ENCODE results near the gene CACNA1S.

The CACNA1S gene

DNA sequence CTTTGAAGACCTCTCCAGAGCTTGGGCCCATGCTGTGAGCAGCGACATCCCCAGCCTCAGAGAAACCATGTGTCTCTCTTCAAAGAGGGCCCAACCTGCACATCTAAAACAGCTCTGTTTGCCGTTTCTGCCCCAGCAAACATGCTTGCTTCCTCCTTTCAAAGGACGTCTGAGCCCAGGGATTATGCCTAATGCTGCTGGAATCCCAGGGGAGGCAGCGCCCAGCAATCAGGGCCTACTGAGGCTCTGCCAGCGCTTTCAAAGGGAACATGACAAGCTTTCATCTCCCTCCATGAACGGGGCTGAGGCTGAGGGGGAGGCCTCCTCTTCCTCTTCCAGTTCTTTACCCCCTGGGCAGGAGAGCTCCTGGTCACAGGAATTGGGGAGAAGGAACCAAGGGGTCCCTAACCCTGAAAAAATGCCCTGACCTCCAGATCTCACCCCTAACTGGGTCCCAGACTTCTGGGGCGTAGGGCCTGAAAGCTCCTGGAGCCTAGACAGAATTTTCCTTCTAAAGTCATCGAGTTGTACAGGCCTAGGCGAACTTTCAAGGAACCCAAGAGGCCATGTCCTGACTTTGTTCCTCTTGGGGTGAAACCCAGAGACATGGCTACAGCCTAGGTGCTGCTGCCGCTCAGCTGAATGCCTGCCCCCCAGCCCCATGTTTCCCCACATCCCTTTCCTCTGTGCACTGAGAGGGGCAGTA lies 28.2 kb upstream of the CACNA1S start:
- DNase-seq = no peak

DNA sequence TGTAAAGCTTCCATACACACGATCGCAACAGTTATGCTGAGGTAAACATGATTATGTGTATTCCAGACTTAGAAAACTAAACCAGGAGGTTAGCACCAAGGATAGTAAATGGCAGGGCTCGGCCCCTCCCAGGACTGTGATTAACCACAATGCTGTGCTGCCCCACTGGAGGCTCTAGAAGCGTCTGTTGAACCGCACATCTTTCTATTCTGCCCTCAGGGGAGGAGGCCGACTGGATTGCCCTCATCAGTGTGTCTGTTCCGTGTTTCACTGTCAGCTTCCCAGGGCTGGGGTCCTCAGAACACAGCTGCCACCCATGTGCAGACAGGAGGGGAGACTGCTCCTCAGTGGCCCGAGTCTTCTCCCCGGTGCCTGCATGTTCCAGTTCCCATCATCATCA lies 27.5 kb upstream of the CACNA1S start:
- DNase-seq = no peak

DNA sequence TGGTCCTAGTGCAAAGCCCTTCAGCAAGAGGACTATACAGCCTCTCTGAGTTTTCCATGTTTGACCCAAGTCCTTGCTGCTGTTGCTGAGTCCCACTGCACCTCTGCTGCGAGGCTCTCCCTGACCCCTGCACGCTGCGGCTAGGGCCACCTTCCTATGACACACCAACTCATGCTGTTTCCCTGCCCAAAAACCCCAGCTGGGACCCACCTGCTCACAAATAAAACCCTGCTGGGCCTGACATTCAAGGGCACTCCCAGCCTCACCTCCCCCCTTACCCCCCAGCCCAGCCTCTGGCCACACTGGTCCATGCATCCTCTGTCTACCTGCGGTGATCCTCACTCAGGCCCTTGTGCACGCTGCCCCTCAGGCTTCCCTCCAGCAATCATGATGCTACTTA lies 27.1 kb upstream of the CACNA1S start:
- DNase-seq = no peak

DNA sequence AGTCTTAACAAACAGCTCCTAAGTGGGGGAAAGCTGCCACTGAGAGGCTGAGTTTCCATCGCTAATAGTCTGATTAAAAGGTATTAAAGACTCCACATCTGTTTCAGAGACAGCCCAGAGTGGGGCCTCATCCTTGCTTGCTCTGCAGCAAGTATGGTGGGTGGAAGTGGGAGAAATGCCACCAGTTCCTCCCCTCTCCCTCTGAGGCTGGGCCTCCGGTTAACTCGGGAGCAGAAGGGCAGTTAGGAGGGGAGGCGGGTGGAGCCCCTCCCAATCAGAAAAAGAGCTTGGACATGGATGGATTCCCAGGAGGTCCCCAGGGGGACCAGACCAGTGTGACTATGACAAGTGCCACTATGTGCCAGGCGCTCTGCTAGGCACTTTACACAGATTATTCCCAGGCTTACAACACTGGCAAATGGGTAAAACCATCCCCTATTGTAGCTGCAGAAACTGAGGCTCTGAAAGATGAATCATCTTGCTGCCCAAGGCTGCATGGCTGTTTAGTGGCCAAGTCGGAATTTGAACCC lies 26.1 kb upstream of the CACNA1S start:
- DNase-seq = no peak

DNA sequence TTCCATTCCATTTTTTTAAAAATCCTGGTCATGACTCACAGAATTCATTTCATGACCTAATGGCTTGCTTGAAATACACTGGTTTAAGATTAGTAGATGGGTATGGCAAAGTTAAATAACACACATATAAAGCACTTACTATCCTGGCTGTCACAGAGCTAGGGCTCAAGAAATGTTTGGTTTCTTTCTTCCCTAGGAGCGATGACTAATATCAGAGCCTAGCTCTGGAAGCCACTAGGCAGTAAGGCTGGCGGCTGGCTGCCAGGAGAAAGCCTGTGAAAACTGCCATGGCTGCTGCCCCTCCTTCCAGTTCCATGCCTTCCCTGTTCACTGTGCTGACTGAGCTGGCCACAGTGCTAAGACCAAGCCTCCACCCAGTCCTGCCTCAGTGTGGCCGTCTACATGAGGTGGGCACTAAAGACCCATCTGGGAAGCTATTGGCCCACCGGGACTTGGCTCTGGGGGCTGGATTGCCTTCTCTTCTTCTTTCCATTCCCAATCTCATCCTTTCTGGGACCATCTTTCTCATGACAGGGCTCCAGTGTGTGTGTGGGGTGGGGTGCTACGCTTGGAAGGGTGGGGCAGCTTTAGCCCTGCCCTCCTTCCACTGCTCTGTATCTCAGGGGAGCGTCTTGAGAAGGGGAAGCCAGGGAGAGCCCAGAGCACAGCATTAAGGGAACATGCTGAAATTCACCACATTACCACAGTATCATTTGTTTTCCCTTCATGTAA lies 25.5 kb upstream of the CACNA1S start:
- DNase-seq = no peak

DNA sequence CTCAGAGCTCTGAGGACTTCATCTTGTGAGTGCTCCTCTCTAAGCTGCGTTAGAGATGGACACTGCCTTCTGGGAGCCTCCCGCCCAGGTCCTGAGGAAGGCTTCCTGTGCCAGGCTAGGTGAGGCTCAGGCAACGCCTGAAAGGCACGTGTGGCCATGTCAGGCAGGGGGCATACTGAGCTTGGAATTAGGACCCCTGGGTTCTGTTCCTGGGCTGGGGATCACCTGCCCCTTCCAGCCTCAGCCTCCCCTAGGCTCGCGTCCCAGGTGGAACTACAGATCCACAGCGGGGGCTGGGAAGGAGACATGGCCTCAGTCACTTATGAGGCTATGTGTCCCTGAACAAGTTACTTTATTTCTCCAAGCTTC lies 24.8 kb upstream of the CACNA1S start:
- DNase-seq = no peak

DNA sequence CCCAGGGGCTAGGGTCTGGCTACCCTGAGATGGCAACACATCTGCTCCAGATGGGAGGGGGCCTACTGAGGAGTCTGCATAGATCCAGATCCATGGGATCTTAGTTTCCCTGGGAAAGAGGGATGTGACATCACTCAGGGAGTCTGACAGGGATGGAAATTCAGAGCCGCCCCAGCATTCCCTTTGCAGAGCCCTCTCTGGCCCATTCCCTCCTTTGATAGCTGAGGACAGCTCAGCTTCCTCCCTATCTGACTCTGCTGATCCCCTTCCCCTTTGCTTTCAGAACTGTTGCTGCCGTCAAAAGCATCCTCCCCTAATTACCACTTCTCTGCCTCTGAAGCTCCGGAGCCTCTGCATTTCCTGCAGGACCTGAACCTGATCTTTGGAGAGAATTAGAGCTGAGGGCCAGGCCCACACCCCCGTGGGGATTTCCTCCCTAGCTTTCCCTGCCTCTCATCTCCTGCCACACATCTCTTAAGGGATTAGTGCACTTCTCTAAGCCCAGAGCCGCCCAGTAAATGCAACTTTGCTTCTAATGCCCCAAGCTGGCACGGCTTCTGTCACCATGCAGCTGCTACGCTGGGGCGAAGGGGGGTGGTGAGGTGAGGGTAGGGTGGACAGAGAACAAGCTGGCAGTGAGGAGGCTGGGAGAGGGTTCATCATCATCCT lies 24.3 kb upstream of the CACNA1S start:
- DNase-seq = no peak

DNA sequence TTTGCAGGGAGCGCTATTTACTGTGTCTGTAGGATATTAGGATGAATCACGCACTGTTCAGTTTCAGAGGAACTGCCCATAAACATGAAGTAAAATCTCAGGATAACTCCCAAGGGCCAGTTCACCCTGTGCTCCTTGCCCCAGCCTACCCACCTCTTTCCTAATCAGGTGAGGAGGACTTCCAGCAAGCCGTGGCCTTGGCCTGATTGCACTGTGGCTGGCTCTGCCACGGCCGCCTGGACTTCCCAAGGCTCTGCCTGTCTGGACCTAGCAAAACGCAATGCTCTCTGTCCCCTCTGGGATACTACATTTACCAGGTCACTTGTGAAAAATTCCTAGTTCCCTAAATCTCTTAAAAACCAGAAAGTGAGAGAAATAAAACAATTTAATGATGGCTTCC lies 22.2 kb upstream of the CACNA1S start:
- DNase-seq = no peak

DNA sequence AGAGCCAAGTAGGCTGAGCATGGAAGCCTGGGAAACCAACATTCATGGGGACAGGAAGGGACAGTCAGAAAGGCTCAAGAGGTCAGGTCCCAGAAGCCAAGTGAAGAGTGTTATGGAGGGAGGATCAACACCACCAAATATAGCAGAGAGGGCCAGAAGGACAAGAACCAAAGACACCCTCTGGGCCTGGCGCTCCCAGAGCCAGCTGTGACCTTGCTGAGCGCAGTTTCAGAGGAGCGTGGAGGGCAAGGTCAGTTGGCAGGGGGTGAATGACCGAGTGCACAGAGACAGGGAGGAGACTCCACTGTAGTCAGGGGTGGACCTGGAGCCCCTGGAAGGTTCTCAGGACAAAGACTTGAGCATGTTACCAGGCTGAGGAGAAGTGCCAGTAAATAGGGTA lies 19.2 kb upstream of the CACNA1S start:
- DNase-seq = no peak

DNA sequence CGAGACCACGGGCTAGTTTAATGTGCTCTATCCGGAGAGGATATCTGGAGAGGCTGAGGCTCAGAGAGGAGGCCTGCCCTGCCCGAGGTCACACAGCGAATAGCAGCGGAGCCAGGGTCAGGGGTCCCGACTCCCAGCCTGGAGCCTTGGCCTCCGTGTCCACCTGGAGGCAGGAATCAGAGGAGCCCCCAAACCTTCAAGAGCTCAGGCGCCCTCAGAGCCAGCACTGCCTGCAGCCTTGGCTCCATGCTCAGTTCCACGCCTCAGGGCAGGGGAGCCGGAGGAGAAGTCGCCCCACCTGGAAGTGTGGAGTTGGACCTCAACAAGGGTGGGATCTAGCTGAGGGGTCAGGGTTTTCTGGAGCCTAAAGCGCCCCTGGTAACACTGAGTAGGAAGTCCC lies 16.7 kb upstream of the CACNA1S start:
- no peak for DNase-seq

DNA sequence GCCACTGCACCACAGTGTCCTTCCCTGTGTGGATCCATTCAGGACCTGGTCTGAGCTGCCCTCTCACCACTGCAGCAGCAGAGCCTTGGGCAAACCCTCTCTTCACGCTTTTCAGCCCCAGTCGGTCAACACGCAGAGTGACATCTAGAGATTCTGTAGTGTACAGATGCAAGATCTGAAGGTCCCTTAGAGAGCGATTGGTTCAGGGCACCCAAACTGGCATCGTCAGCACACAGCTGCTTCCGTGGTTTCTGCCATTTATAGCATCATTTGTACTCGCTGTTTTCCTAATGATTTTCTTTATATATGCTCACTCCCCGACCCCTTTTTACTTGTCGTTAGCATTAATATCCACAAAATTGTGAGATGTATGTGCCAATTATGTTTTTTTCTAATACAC lies 16.2 kb upstream of the CACNA1S start:
- no peak for DNase-seq

DNA sequence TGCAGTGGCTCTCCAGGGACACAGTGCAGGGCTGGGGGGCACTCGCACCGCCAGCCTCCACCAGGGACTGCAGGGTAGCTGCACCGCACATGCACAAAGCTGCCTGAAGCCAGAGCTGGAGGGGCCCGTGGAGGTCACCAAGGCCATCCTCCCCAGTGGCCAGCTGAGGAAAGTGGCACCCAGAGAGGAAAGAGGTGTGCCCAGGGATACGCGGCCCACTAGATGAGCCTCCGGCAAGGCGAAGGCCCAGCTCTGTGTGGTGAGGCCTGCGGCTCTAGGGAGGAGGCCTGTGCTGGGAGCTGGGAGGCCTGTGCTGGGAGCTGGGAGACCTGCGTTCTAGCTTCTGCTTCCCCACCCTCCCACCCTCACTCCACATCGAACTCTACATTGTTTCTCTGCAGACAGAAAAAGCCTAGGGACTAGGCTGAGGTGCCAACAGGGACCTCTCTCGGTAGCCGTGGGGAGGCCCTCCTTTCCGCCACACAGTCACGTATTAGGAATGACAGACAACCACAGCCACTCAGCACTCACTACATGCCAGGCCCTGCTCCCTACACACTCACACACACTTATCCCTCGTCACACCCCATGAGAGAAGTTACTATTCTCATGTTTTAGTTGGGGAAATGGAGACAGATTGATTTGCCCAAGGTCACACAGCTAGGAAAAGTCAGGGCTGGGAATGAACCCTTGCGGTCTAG lies 15.7 kb upstream of the CACNA1S start:
- no peak for DNase-seq

DNA sequence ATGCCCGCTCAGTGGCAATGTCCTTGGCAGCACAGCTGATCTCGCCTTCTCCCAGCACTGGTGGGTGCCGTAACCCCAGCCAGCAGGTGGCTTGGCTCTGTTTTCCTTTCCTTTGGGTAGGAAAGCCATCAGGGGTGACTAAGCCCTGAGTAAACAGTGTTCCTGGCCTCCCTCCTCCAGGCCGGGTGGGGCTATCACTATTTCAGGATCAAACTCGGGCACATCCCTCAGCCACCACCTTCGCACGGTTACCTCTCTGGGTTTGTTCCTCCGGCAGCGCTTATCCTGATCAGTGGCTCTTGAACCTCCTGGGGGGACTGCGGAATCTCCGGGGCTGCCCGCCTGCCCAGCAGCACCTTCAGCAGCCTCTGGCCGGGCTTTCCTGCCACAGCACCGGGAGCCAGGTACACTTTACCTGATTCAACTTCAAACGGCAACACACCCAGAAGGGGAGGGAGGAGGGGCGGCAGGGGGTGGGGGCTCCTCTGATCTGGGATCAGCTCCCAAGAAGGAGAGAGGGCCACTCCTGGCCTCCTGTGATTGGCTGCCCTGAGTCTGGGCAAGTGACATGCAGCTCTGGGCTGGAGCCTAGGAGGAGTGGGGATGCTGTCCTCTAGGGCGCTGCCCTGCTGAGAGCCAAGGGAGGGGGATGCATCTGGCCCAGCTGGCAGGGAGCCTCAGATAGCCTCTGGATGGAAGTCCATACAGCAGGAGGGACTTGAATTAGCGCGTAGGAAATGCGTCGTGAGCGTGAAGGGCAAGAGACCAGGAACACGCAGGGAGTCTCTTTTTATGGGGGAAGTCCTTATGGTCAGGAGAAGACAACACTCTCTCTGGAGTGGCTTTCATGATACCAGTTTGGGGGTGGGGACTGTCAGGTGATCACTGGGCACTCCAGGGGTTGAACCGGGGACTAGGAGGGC lies 14.9 kb upstream of the CACNA1S start, which contains the start of gene ASCL5:
ASCL5 (minus strand) TSS at position 353 of the 923 bp plus-strand sequence. CDS start 11,812 bp downstream, outside the sequence.
- no peak for DNase-seq

DNA sequence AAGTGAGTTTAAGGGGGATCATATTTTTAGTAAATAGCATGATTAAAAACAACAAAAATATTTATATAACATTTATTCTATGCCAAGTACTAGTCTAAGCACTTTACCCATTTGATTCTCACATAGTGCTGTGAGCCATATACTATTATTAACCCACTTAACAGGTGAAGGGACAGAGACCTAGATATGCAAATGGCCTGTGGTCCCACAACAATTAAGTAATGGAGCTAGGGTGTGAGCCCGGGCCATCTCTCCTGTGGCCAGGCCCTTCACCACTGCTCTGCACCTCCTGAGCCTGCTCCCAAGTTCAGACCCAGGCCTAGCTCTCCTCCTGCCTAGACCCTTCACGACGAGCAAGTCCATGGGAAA lies 14.2 kb upstream of the CACNA1S start:
- no peak for DNase-seq

DNA sequence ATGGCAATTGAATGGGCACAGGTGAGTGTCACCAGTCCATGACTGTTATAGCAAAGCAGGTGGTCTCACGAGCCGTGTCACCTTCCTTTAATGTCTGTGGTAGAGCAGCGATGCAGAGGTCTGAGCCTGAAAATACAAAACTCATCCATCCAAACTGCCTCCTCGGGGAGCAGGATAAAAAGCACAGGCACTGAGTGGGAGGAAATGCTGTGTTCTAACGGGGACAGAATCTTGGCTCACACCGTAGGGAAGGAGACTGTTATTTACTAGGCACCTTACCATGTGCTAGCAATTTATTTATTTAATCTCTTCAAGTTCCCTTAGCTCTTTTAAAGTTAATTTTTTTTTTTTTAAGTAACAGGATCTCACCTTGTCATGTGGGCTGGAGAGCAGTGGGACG lies 13.6 kb upstream of the CACNA1S start:
- no peak for DNase-seq

DNA sequence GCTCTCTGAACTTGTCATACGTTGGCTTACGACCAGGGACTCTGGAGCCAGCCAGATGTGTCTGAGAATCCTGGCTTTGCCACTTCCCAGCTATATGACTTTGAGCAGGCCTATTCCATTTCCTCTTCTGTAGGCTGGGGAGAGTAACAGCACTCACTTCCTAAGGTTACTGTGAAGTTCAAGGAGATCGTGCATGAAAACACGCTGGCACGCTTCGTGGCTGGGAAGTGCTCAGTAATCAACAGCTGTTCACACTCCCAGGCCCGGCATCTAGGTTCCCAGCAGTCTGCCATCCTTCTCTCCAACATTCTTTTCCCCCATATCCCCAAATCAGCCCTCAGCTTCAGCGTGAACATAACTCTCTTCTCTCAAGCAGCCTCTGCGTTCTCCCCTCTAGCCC lies 12.8 kb upstream of the CACNA1S start:
- DNase-seq = no peak

DNA sequence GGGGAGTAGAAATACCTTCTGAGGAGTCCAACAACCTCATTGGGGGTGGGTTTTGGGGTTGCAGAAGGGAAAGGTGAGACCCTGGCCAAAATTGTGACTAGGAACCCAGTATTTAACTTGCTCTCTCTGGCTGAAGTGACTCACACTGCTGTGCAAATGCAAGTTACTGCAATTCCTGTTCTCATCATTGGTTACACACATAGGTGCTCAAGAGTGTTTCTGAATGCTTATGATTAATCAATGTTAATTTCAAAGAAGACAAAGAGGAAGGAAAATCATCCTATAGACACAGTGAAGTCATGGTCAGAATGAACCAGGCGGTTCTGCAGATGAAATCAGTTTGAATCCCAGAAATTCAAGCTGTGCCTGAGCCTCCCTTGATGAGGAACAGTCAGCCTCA lies 11.6 kb upstream of the CACNA1S start:
- DNase-seq = no peak

DNA sequence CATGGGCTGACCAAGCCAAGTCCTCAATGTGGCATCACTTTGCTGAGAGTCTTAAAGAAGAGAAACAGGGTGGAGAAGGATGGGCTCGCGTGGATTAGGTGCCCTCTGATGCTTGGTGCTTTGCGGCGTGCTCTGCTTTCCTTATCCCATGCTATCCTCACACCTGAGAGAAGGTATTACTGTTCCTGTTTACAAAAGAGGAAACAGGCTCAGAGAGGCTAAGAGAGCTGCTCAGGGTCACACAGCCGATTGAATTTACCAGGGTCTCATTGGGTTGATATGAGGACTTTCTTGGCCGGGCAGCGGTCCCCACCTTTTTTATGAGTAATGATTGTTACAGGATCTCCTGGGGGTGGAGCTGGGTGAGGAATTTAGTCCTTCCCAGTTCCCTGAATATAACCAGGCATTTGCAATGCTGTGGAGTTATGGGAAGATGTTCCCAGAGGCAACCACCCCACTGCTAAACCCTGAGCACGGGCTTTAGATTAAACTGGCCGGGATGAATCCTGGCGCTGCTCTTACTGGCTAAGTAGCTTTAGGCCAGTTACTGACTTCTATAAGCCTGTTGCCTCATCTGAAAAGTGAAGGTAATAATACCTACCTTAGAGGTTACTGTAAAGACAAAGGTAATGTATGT lies 10.2 kb upstream of the CACNA1S start:
- no peak for DNase-seq

DNA sequence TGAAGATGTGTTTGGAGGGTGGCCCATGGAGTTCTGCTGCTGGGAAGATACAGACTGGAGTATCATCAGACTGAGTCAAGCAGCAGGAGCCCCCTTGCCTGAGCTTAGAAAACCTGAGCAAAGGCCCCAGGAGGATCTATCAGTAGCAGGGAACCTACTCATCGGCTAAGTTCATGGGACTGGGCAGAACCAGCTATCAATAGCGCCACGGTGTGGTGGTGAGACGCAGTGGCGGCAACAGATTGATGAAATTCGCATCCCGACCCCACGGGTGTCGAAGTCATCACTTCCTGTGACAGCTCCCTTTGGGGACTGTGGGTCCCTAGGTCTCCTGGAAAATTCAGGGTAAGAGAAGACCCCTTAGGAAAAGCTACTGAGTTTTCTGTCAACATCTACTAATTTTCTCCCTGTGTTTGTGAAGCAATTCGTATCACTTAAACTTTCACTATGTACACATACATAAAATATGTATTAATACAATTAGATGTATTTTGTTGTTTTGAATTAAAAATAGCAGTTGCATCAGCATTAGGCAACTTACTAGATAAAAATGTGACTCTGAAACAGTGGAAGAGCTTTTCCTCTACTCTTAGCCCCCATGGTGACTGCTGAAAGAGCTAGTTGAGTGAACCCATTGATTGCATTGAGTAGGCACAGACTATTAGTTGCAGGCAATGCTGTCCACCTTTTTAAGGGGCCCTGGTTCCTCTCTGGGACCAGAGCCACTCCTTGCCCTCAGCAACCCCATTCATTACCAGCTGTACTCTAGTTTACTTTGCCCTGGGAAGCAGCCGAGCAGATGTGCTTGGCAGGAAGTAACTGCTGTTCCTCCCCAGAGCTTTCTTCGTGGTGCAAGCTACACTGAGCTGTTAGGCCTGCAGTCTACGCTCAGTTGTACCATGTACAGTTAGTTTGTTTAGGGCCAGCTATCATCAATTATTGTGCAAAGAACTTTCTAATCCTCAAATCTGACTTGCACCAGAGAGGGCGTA lies 7.3 kb upstream of the CACNA1S start:
- no peak for DNase-seq

DNA sequence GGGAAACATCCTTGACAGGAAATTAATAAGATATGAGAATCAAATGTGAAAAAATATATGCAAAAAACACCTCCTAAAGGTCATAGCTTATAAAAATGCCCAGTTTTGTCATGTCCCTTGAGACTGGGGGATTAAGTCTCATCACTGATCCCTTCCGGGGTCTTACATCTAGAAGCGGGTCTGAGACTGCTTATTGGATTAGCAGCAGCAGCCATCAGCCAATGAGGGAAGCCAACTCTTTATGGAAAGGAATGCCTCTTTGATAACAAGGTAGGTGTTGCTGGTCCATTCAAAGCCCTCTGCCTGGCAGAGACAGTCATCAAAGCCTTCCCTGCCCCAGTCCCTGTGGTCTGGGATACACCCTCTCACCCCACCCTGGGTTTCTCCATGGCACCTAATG lies 3.9 kb upstream of the CACNA1S start:
- no peak for DNase-seq
